Testis (tissue), 3 donors: ENCODE data around the gene PRUNE2. TPM values are rescaled to one million over a fixed set of nuclear protein-coding genes. Genes with fewer than 3 reads are reported as not detected.

Experiments
- DNase-seq: peaks from one replicate; pipeline ENCODE4 v3.0.0-alpha.2; 2019
- H3K27ac ChIP-seq, 2 donors: fragments of 200-600 bp; sonication (generic); one replicate each; pipeline ENCODE4 v1.5.1; 2019
- H3K27me3 ChIP-seq: fragments of 200-600 bp; sonication (generic); one replicate; pipeline ENCODE4 v1.5.1; 2019
- H3K36me3 ChIP-seq: fragments of 200-600 bp; sonication (generic); one replicate; pipeline ENCODE4 v1.5.1; 2017; ENCODE audit warnings: low read depth; ENCODE audit errors: missing control alignments
- H3K4me1 ChIP-seq: fragments of 200-600 bp; sonication (generic); one replicate; pipeline ENCODE4 v1.5.1; 2019
- H3K4me3 ChIP-seq, 2 donors: fragments of 200-600 bp; sonication (generic); one replicate each; pipeline ENCODE4 v1.5.1; 2017 to 2019
- H3K9me3 ChIP-seq: fragments of 200-600 bp; sonication (generic); one replicate; pipeline ENCODE4 v1.5.1; 2017
- POLR2A ChIP-seq: fragments of 450-650 bp; IDR thresholded peaks from one replicate; pipeline ENCODE4 v1.6.1; 2017; ENCODE audit warnings: antibody characterized with exemption, mild to moderate bottlenecking, moderate library complexity
- WGBS, 2 donors: methylation state at CpG; one replicate each; pipeline ENCODE4 v1.1.5; 2018; 5-methylcytosine and 5-hydroxymethylcytosine counted together
- intact Hi-C: fragments of 100-400 bp; cut with DNase I; formaldehyde crosslinking; loops from one replicate; pipeline ENCODE4 v1.15.1; 2023; ENCODE audit warnings: low total_unique reads
- polyA plus RNA-seq: library from polyadenylated mRNA; stranded (reverse); fragments of 350-450 nt; fragmentation: Illumina TruSeq; extraction: RNeasy Lipid Tissue Mini Kit (QIAGEN cat#74804); gene quantifications from one replicate; pipeline ENCODE4 v1.2.3, GENCODE V29; 2014; ENCODE audit warnings: low read depth, low replicate concordance; ENCODE audit not compliant: insufficient read depth
- total RNA-seq, 2 donors: library from RNA; depleted of rRNA; stranded (reverse); fragments of >200 nt; gene quantifications; one replicate each; pipeline ENCODE4 v1.2.3, GENCODE V29; 2016
- TF ChIP-seq, protein P1 (sequence below), 3 experiments: fragments of 450-650 bp in 2 of 3; fragments of 200-600 bp in 1 of 3; sonication (generic) in 1 of 3; IDR thresholded peaks; one replicate each; pipeline ENCODE4 v1.5.1; 2016 to 2019; ENCODE audit warnings: antibody characterized with exemption in 3 of 3, mild to moderate bottlenecking in 2 of 3, moderate library complexity in 1 of 3

The PRUNE2 gene
- total and polyA plus RNA-seq, 3 donors from 2014 or later, result 15.8 to 19.3 (median 17.2) TPM

- DNase-seq, result no peak
- 74% methylated on average over 5 of the region's 5 CpGs for WGBS, 2 donors
- Histone ChIP-seq H3K27me3 (no peaks in the 10 kb centered on the region), H3K27ac (no peak overlapping the region), H3K9me3 (no peaks in the 10 kb centered on the region), H3K36me3 (no peaks in the 10 kb centered on the region), H3K4me3 (no peak overlapping the region), H3K4me1 (no peaks in the 10 kb centered on the region)
- intact Hi-C loops, result no loop called here
- TF ChIP-seq, protein P1, sequence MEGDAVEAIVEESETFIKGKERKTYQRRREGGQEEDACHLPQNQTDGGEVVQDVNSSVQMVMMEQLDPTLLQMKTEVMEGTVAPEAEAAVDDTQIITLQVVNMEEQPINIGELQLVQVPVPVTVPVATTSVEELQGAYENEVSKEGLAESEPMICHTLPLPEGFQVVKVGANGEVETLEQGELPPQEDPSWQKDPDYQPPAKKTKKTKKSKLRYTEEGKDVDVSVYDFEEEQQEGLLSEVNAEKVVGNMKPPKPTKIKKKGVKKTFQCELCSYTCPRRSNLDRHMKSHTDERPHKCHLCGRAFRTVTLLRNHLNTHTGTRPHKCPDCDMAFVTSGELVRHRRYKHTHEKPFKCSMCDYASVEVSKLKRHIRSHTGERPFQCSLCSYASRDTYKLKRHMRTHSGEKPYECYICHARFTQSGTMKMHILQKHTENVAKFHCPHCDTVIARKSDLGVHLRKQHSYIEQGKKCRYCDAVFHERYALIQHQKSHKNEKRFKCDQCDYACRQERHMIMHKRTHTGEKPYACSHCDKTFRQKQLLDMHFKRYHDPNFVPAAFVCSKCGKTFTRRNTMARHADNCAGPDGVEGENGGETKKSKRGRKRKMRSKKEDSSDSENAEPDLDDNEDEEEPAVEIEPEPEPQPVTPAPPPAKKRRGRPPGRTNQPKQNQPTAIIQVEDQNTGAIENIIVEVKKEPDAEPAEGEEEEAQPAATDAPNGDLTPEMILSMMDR (IDR thresholded peaks at IDR 0.05), result no peak
- TF ChIP-seq POLR2A, result no peak
These were observed 221.7 kb downstream of the PRUNE2 start for GRCh38 chr9:76684213-76684612.

- no peak for DNase-seq
- Histone ChIP-seq H3K4me3 (no peak overlapping the region), H3K27ac (no peak overlapping the region), H3K27me3 (no peaks in the 10 kb centered on the region), H3K36me3 (no peaks in the 10 kb centered on the region), H3K4me1 (no peaks in the 10 kb centered on the region), H3K9me3 (no peaks in the 10 kb centered on the region)
- WGBS, 2 donors, result 42 to 60% methylated on average over 2 of the region's 2 CpGs
- intact Hi-C loops, result no loop called here
- TF ChIP-seq, protein P1 (IDR thresholded peaks at IDR 0.05), result no peak
- no peak for TF ChIP-seq POLR2A
These were observed 224.4 kb downstream of the PRUNE2 start for GRCh38 chr9:76681556-76681955.

- no peak overlapping the region for H3K27ac ChIP-seq
- WGBS, 2 donors, result 85 to 88% methylated on average over 10 of the region's 10 CpGs
- TF ChIP-seq POLR2A, result no peak
- TF ChIP-seq, protein P1 (IDR thresholded peaks at IDR 0.05), result no peak
These were observed 225.0 kb downstream of the PRUNE2 start for GRCh38 chr9:76680716-76681425.

DNA sequence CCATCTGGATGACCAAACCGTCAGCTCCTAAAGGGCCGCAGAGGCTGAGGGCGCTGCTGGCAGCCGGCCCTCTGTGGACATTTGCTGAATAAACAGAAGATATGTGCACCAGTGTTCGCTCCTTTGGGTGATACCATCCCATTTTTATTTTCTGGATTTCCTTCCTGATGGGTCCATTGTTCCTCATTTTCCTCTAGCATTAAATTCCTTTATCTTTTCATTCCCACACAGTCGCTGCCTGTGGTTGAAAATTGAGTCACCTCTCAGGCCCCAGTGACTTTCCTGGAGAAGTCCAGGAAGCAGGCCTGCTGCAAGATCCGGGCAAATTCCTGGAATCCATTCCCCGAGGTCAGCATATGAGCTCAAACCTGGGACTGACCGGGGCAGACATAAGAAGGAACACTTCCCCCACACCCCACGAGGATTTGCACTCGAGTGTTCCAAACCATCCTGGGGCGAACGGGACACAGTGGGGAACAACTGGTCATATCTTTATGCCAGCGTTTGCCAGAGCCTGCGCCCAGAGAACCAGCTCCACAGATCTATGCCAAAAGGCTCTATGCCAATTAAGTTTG is 228.3 kb downstream of the PRUNE2 start:
- Histone ChIP-seq H3K27ac (no peak overlapping the region), H3K9me3 (no peaks in the 10 kb centered on the region), H3K27me3 (no peaks in the 10 kb centered on the region), H3K36me3 (no peaks in the 10 kb centered on the region), H3K4me3 (no peak overlapping the region), H3K4me1 (no peaks in the 10 kb centered on the region)
- intact Hi-C loops, result no loop called here
- no peak for DNase-seq
- 80 to 82% methylated on average over 14 of the region's 15 CpGs for WGBS, 2 donors
- TF ChIP-seq POLR2A, result no peak
- TF ChIP-seq, protein P1 (IDR thresholded peaks at IDR 0.05), result no peak

More at GRCh38 chr9:76680716-76681425, 225.0 kb downstream of the PRUNE2 start:
- intact Hi-C loops, result no loop called here
- no peak overlapping the region for H3K4me3 ChIP-seq
- DNase-seq, result no peak
- H3K27me3 ChIP-seq, result no peaks in the 10 kb centered on the region
- H3K36me3 ChIP-seq, result no peaks in the 10 kb centered on the region
- H3K4me1 ChIP-seq, result no peaks in the 10 kb centered on the region
- H3K9me3 ChIP-seq, result no peaks in the 10 kb centered on the region
